ENCODE data around the gene SLC25A34.

GRCh38 chr1:15739745-15740144 is 3.7 kb downstream of the SLC25A34 start:
- no peak for TF ChIP-seq CTCF (IDR thresholded peaks at IDR 0.05)
- TF ChIP-seq POLR2A (IDR thresholded peaks at IDR 0.05): no peak

Data from lower leg skin (tissue), 3 donors.